Vagina (tissue), 2 donors: ENCODE measurements around the gene RTTN. TPM values are rescaled to one million over a fixed set of nuclear protein-coding genes. Genes with fewer than 3 reads are reported as not detected.

ENCODE experiments used
- DNase-seq, 2 donors: peaks; one replicate each; pipeline ENCODE4 v3.0.0-alpha.2; 2017; ENCODE audit errors: extremely low spot score in 2 of 2
- H3K27ac ChIP-seq: fragments of 200-600 bp; sonication (generic); one replicate; pipeline ENCODE4 v1.5.1; 2019
- H3K27me3 ChIP-seq: fragments of 200-600 bp; sonication (generic); one replicate; pipeline ENCODE4 v1.5.1; 2019
- H3K36me3 ChIP-seq, 2 donors: fragments of 200-600 bp; sonication (generic); one replicate each; pipeline ENCODE4 v1.5.1; 2017 to 2019
- H3K4me1 ChIP-seq: fragments of 200-600 bp; sonication (generic); one replicate; pipeline ENCODE4 v1.5.1; 2019
- H3K4me3 ChIP-seq, 2 donors: fragments of 200-600 bp; sonication (generic); 1 replicate in 1 of 2; 2 replicates in 1 of 2; pipeline ENCODE4 v1.5.1; 2016 to 2019
- H3K9me3 ChIP-seq: fragments of 200-600 bp; sonication (generic); one replicate; pipeline ENCODE4 v1.5.1; 2019
- CTCF ChIP-seq, 3 experiments: fragments of 450-650 bp in 2 of 3; fragments of 200-600 bp in 1 of 3; sonication (generic) in 1 of 3; IDR thresholded peaks; one replicate each; pipeline ENCODE4 v1.5.1; 2017 to 2019; ENCODE audit warnings: antibody characterized with exemption in 3 of 3, mild to moderate bottlenecking in 2 of 3, moderate library complexity in 2 of 3
- POLR2A ChIP-seq, 2 donors: fragments of 450-650 bp; IDR thresholded peaks; one replicate each; pipeline ENCODE4 v1.6.1; 2017; ENCODE audit warnings: antibody characterized with exemption in 2 of 2, mild to moderate bottlenecking in 2 of 2, moderate library complexity in 2 of 2
- POLR2AphosphoS5 ChIP-seq, 2 donors: sonication (generic); formaldehyde crosslinking; IDR thresholded peaks; one replicate each; pipeline ENCODE4 v1.9.0; 2017; ENCODE audit warnings: antibody characterized with exemption in 2 of 2, mild to moderate bottlenecking in 2 of 2, low read depth in 1 of 2; ENCODE audit not compliant: insufficient read depth in 1 of 2
- intact Hi-C: fragments of 100-400 bp; cut with DNase I; formaldehyde crosslinking; loops from one replicate; pipeline ENCODE4 v1.15.1; 2023
- total RNA-seq: library from RNA; depleted of rRNA; stranded (reverse); fragments of >200 nt; gene quantifications from one replicate; pipeline ENCODE4 v1.2.3, GENCODE V29; 2016

Gene RTTN
- total RNA-seq, 1 donor from 2014 or later: 16.7 TPM

GRCh38 chr18:70132999-70133398 is 72.5 kb downstream of the RTTN start:
- no peak overlapping the region for H3K4me3 ChIP-seq
- TF ChIP-seq CTCF (IDR thresholded peaks at IDR 0.05): no peak
- TF ChIP-seq POLR2AphosphoS5 (IDR thresholded peaks at IDR 0.05; ENCODE audit: insufficient read depth in 1 of 2, low read depth in 1 of 2): no peak
- TF ChIP-seq POLR2A (IDR thresholded peaks at IDR 0.05): no peak
- H3K9me3 ChIP-seq: peaks cover 4% of the 10 kb centered on the region
- H3K36me3 ChIP-seq: peaks cover 0 to 6% of the 10 kb centered on the region in 2 donors
- no peaks in the 10 kb centered on the region for H3K4me1 ChIP-seq
- no peak for DNase-seq
- no peaks in the 10 kb centered on the region for H3K27me3 ChIP-seq
- no peak overlapping the region for H3K27ac ChIP-seq
- intact Hi-C loops: no loop called here

- H3K36me3 ChIP-seq: peaks cover 0 to 17% of the 10 kb centered on the region in 2 donors
- no peak overlapping the region for H3K27ac ChIP-seq
- intact Hi-C loops: no loop called here
- no peaks in the 10 kb centered on the region for H3K27me3 ChIP-seq
- H3K4me1 ChIP-seq: no peaks in the 10 kb centered on the region
- TF ChIP-seq POLR2A (IDR thresholded peaks at IDR 0.05): no peak
- TF ChIP-seq POLR2AphosphoS5 (IDR thresholded peaks at IDR 0.05; ENCODE audit: insufficient read depth in 1 of 2, low read depth in 1 of 2): no peak
- no peak for TF ChIP-seq CTCF (IDR thresholded peaks at IDR 0.05)
- DNase-seq: no peak
- peaks cover 4% of the 10 kb centered on the region for H3K9me3 ChIP-seq
- H3K4me3 ChIP-seq: no peak overlapping the region
Measured at GRCh38 chr18:70128271-70128670, 77.2 kb downstream of the RTTN start.

- Histone ChIP-seq H3K27me3 (no peaks in the 10 kb centered on the region), H3K4me3 (no peak overlapping the region), H3K36me3 (peaks cover 0 to 17% of the 10 kb centered on the region in 2 donors), H3K9me3 (peaks cover 4% of the 10 kb centered on the region), H3K4me1 (no peaks in the 10 kb centered on the region), H3K27ac (no peak overlapping the region)
- intact Hi-C loops: no loop called here
- no peak for DNase-seq
- TF ChIP-seq CTCF (IDR thresholded peaks at IDR 0.05): no peak
- TF ChIP-seq POLR2A (IDR thresholded peaks at IDR 0.05): no peak
- TF ChIP-seq POLR2AphosphoS5 (IDR thresholded peaks at IDR 0.05; ENCODE audit: insufficient read depth in 1 of 2, low read depth in 1 of 2): no peak
Measured at GRCh38 chr18:70127359-70127758, 78.1 kb downstream of the RTTN start.

GRCh38 chr18:70126832-70127231 is 78.7 kb downstream of the RTTN start:
- peaks cover 0 to 17% of the 10 kb centered on the region in 2 donors for H3K36me3 ChIP-seq
- H3K27ac ChIP-seq: no peak overlapping the region
- no peaks in the 10 kb centered on the region for H3K27me3 ChIP-seq
- H3K4me3 ChIP-seq: no peak overlapping the region
- intact Hi-C loops: no loop called here
- DNase-seq: no peak
- TF ChIP-seq POLR2AphosphoS5 (IDR thresholded peaks at IDR 0.05; ENCODE audit: insufficient read depth in 1 of 2, low read depth in 1 of 2): no peak
- TF ChIP-seq CTCF (IDR thresholded peaks at IDR 0.05): no peak
- no peak for TF ChIP-seq POLR2A (IDR thresholded peaks at IDR 0.05)
- H3K4me1 ChIP-seq: no peaks in the 10 kb centered on the region
- H3K9me3 ChIP-seq: peaks cover 4% of the 10 kb centered on the region

GRCh38 chr18:70124139-70124538 is 81.3 kb downstream of the RTTN start:
- TF ChIP-seq POLR2A (IDR thresholded peaks at IDR 0.05) (no peak), CTCF (IDR thresholded peaks at IDR 0.05) (no peak), POLR2AphosphoS5 (IDR thresholded peaks at IDR 0.05; ENCODE audit: insufficient read depth in 1 of 2, low read depth in 1 of 2) (no peak)
- Histone ChIP-seq H3K9me3 (no peaks in the 10 kb centered on the region), H3K27me3 (no peaks in the 10 kb centered on the region), H3K36me3 (peaks cover 0 to 26% of the 10 kb centered on the region in 2 donors), H3K27ac (no peak overlapping the region), H3K4me1 (no peaks in the 10 kb centered on the region), H3K4me3 (no peak overlapping the region)
- DNase-seq: no peak
- intact Hi-C loops: no loop called here
